COLO829 (cell line): ENCODE results near the gene CENPX.

ENCODE experiments used
- DNase-seq: peaks from one replicate; pipeline ENCODE4 v3.0.0; 2012; ENCODE audit warnings: low spot score

CENPX gene

DNA sequence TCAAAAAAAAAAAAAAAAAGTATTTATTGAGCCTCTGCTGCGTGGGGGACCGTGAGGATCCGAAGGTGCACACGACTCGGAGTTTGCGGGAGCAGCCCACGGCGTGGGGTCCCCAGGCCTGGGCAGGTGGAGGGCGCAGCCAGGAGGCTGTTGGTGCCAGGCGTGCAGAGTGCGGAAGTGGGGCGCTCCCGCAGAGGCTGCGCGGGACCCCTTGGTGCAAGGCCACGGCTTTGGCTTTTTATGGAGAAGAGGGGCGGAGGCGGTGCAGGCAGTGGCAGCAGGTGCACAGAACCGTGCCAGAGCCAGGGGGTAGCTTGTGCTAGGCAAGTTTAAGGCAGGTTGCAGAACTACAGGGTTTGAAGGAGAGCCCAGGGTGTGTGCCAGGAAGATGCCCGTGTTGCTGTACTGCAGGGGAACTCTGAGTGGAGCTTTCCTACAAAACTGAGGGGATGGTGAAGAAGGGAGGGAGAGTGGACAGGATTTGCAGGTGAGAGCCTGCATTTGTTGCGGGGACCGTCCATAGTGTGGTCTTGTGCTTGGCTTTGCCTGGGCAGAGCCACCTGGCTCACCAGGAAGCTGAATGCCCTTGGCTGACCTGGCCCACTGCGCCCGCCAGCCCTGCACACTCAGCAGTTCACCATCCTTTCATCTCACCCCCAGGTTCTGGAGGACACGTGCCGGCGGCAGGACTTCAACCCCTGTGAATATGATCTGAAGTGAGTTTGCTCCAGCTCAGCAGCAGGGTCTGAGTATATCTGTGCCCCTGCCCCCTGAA is 44.0 kb downstream of the CENPX start:
- DNase-seq = no peak

DNA sequence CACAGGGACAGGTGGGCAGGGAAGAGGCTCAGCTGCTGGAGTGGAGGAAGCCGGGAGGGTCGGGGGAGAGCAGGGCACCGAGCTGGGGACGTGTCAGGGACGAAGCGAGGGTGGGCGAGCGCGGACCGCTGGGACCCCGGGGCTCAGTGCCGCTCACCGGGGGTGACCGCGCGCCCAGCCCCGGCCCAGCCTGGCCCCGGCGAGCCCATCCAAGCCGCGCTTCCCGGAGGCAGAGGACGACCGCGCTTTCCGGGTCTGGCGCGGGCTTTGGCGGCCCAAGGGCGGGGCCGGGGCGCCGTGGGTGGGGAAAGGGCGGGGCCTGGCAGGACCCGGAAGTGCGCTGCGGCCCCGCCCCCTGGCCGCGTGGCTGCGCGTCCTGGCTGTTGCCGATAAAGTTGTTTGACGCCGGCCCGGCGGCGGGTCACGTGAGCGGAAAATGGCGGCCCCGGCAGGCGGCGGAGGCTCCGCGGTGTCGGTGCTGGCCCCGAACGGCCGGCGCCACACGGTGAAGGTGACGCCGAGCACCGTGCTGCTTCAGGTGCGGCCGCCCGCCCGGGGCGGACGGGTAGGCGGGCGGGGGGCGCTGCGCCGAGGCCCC is 45.4 kb downstream of the CENPX start, which contains the start of gene ASPSCR1:
Gene ASPSCR1, plus strand, starts transcription at position 419 of the 598 bp plus-strand sequence. Its CDS starts 18 bp downstream, at position 437.
- DNase-seq = peak; percentile 83

DNA sequence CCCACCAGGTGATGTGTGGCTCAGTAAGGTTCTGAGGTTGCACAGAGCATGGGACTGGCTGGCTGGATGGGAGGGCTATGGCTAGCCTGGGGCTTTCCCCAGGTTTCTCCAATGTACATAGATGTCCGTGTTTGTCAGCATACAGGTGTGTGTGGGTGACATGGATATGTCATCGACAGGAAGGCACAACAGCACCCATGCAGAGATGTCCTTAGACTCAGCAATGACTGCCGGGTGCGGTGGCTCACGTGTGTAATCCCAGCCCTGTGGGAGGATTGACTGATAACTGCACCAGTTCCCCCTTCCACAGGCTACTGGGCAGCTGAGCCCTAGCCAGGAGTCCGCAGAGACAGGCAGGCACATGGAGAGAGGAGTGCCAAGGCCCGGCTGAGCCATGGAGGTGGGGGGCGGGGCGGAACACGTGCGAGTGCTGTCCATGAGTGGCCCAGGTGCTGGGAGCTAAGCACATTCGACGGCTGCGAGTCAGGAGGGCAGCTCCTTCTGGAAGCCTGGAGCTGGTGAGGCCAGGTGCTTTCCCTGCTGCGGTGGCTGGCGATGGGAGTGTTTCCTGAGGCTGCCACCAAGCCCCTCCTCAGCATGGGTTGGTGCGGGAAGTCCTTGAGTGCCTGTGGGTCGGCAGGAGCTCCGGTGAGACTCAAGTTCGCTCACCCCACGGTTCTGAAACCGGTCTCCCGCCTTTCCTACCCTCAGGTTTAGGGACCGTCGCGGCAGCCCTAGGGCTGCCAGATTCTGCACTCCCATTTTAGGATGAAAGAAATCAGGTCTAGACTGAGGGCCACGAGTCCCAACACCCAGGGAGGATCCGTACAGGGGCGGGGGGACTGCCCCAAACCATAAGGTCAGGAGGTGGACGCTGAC is 46.1 kb downstream of the CENPX start:
- DNase-seq = no peak

DNA sequence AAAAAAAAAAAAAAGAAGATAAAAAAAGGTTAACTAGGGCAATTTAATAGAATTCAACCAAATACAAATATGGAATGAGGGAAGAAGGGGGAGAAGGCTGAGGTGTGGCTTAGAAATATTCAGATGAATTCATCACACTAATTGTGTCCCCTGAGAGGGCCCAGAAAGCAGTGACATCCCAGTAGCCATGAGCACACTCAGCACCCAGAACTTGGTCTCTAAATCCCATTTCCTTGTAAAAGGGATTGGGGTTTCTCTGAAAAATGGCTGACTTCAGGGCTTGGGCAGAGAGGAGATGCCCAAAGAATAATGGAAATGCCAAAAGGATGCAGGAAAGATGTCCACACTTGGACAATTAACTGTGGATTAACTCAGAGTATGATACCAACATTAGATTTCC is 49.2 kb downstream of the CENPX start:
- no peak for DNase-seq

DNA sequence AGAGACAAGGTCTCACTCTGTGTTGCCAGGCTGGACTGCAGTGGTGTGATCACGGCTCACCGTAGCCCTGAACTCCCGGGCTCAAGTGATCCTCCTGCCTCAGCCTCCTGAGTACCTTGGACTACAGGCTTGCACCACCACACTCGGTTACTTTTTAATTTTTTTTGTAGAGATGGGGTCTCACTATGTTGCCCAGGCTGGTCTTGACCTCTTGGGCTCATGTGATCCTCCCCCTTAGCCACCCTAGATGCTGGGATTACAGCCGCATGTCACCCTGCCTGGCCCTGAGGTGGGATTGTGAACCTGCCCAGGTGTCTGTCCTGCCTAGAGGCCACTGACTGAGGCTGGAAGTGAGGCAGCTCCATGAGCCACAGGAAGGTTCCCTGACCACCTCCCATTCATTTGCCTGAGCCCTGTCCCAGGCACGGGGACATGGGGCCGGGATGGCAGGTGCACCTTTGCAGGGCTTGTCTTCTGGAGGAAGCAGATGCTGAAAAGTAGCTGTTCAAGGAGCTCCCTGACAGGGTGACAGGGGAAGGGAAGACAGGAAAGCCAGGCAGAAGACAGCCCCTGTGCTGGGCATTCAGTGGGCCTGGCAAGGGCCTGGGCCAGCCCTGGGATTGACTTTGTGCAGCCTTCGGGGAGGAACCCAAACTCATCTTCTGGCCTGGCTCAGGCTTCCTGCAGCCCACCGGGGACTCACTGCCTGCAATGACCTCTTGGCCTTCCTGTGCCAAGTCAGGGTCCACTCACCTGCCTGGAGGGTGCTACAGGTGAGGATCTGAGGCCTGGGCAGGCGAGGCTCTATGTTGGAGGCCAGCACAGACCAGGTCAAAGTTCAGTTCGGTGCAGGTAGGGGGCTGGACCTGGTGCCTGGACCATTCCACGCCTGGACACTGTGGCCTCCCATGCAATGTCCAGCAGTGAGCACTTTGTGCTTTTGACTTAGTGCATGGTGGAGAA is 53.5 kb downstream of the CENPX start:
- DNase-seq = no peak
